Measurements from ENCODE around the gene TMBIM1.

GRCh38 chr2:218236829-218237228 is 55.5 kb downstream of the TMBIM1 start:
- no peak for TF ChIP-seq REST (IDR thresholded peaks at IDR 0.05; ENCODE audit: insufficient read depth in 1 of 2, low read depth in 2 of 2, low read length in 1 of 2)
- TF ChIP-seq, protein P1, sequence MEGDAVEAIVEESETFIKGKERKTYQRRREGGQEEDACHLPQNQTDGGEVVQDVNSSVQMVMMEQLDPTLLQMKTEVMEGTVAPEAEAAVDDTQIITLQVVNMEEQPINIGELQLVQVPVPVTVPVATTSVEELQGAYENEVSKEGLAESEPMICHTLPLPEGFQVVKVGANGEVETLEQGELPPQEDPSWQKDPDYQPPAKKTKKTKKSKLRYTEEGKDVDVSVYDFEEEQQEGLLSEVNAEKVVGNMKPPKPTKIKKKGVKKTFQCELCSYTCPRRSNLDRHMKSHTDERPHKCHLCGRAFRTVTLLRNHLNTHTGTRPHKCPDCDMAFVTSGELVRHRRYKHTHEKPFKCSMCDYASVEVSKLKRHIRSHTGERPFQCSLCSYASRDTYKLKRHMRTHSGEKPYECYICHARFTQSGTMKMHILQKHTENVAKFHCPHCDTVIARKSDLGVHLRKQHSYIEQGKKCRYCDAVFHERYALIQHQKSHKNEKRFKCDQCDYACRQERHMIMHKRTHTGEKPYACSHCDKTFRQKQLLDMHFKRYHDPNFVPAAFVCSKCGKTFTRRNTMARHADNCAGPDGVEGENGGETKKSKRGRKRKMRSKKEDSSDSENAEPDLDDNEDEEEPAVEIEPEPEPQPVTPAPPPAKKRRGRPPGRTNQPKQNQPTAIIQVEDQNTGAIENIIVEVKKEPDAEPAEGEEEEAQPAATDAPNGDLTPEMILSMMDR (IDR thresholded peaks at IDR 0.05): no peak
- no peak for TF ChIP-seq POLR2AphosphoS5 (IDR thresholded peaks at IDR 0.05; ENCODE audit: low read depth, low read length)
- no peak for TF ChIP-seq SIN3A (IDR thresholded peaks at IDR 0.05; ENCODE audit: borderline replicate concordance, insufficient read depth, low read depth, low read length)
- TF ChIP-seq TCF7L2 (IDR thresholded peaks at IDR 0.05; ENCODE audit: low read depth, low read length): no peak
